A673 (cell line): Measurements from ENCODE around the gene ATXN7L2. TPM values are rescaled to one million over a fixed set of nuclear protein-coding genes. Genes with fewer than 3 reads are reported as not detected.
A peak's percentile ranks its signal among the peaks of the same experiment; 100 is the strongest.

ENCODE experiments used
- Bru-seq: library from RNA; stranded (reverse); fragments of 400-500 nt; gene quantifications from one replicate; lab custom pipeline; 2021; lab: Mats Ljungman, UMichigan
- BruChase-seq, 2 experiments: library from RNA; stranded (reverse); fragments of 400-500 nt; gene quantifications; one replicate each; lab custom pipeline; 2021; lab: Mats Ljungman, UMichigan
- BruUV-seq: library from RNA; stranded (reverse); fragments of 400-500 nt; replicated peaks from 2 replicates; lab custom pipeline; 2021; lab: Mats Ljungman, UMichigan
- CTCF ChIA-PET: fragments of 300-600 bp; sonication (Branson Sonifier 250); formaldehyde crosslinking; loops from one replicate; lab custom pipeline; 2022; ENCODE audit warnings: antibody characterized with exemption; lab: Charles Lee
- POLR2A ChIA-PET: fragments of 300-600 bp; sonication (Branson Sonifier 250); formaldehyde crosslinking; loops from one replicate; lab custom pipeline; 2022; ENCODE audit warnings: antibody characterized with exemption; ENCODE audit not compliant: low non-redundant PET; lab: Charles Lee
- DNase-seq: peaks from one replicate; pipeline ENCODE4 v3.0.0-alpha.2; 2015; ENCODE audit warnings: low spot score
- H3K27ac ChIP-seq: fragments of 200-600 bp; sonication (generic); 2 replicates; pipeline ENCODE4 v1.5.1; 2016; ENCODE audit warnings: mixed run types, low read depth, mild to moderate bottlenecking, mixed read lengths, antibody characterized with exemption, low read length; ENCODE audit not compliant: poor library complexity, severe bottlenecking
- H3K27me3 ChIP-seq: fragments of 200-600 bp; sonication (generic); replicated peaks from 2 replicates; pipeline ENCODE4 v1.6.1; 2017; ENCODE audit warnings: mixed run types, low read depth, mild to moderate bottlenecking, mixed read lengths, antibody characterized with exemption, low read length; ENCODE audit not compliant: insufficient read depth, poor library complexity
- H3K36me3 ChIP-seq: fragments of 200-600 bp; sonication (generic); 2 replicates; pipeline ENCODE4 v1.6.1; 2016; ENCODE audit warnings: mixed run types, mild to moderate bottlenecking, mixed read lengths, antibody characterized with exemption, low read length; ENCODE audit not compliant: insufficient read depth, poor library complexity, severe bottlenecking
- H3K4me1 ChIP-seq: fragments of 200-600 bp; sonication (generic); 2 replicates; pipeline ENCODE4 v1.6.1; 2017; ENCODE audit warnings: mixed run types, mild to moderate bottlenecking, mixed read lengths, antibody characterized with exemption, low read length; ENCODE audit not compliant: insufficient read depth, poor library complexity, severe bottlenecking
- H3K4me3 ChIP-seq: fragments of 200-600 bp; sonication (generic); 2 replicates; pipeline ENCODE4 v1.5.1; 2016; ENCODE audit warnings: low read depth, mixed run types, mild to moderate bottlenecking, mixed read lengths, low read length; ENCODE audit not compliant: poor library complexity, severe bottlenecking
- H3K9me3 ChIP-seq: fragments of 200-600 bp; sonication (generic); 2 replicates; pipeline ENCODE4 v1.6.1; 2016; ENCODE audit warnings: mixed run types, low read depth, mild to moderate bottlenecking, mixed read lengths, antibody characterized with exemption, low read length; ENCODE audit not compliant: poor library complexity, severe bottlenecking
- CTCF ChIP-seq: fragments of 300-800, 200-600 bp; sonication (generic); conservative IDR thresholded peaks from 2 replicates; pipeline ENCODE4 v1.5.1; 2017; ENCODE audit warnings: low read depth, mild to moderate bottlenecking, antibody characterized with exemption, low read length, moderate library complexity, mixed read lengths
- EZH2 ChIP-seq: fragments of 200-600 bp; sonication (generic); IDR thresholded peaks from 2 replicates; pipeline ENCODE4 v1.6.1; 2017; ENCODE audit warnings: borderline replicate concordance, low read depth, mild to moderate bottlenecking, mixed read lengths, antibody characterized with exemption, low read length; ENCODE audit not compliant: poor library complexity, severe bottlenecking
- intact Hi-C: fragments of 100-400 bp; cut with micrococcal nuclease; formaldehyde crosslinking; loops from one replicate; pipeline ENCODE4 v1.10.0; 2022; ENCODE audit not compliant: unreplicated experiment
- long read RNA-seq: library from polyadenylated mRNA; stranded (forward); transcript quantifications from one replicate; pipeline ENCODE4 v2.0.0, GENCODE V29; 2022
- total RNA-seq: library from RNA; stranded (reverse); gene quantifications from 2 replicates; pipeline ENCODE4 v1.2.3, GENCODE V29; 2021

ATXN7L2 gene
- total RNA-seq (11.0 and 16.3 TPM in 2 replicates), Bru-seq, nascent RNA (percentile 65 among the genes with signal in this experiment), BruChase-seq, experiment 1, labeled RNA remaining after a 2-hour chase (percentile 66 among the genes with signal in this experiment), BruChase-seq, experiment 2, labeled RNA remaining after a 6-hour chase (percentile 63 among the genes with signal in this experiment)
- long read RNA-seq, partial matches to known transcripts: 11 of 27 reads
- long read RNA-seq, other reads (novel, unspliced or antisense): 14 of 27 reads

- ChIA-PET POLR2A (no interaction called here), CTCF (interaction anchor here (0.6 kb wide), 1 partner anchor 46 kb away, joined by 5 read pairs; no protein-coding TSS in a partner anchor)
- Histone ChIP-seq H3K27me3 (peaks cover 9% of the 10 kb centered on the region), H3K36me3 (peaks cover 13% of the 10 kb centered on the region), H3K9me3 (no peaks in the 10 kb centered on the region), H3K4me1 (peaks cover 8% of the 10 kb centered on the region), H3K27ac (peak within 1 kb of the TSS; percentile 98), H3K4me3 (peak within 1 kb of the TSS; percentile 64)
- no TSS peak for BruUV-seq
- DNase-seq: peak; percentile 96
- TF ChIP-seq CTCF (no peak), EZH2 (no peak)
- intact Hi-C loops: no loop called here
These were observed at the start of gene ATXN7L2 for GRCh38 chr1:109483672-109484518. Gene ATXN7L2 (plus strand): TSS chr1:109483905. CDS start chr1:109483954, 49 bp downstream.

GRCh38 chr1:109434484-109434883 lies 49.2 kb upstream of the ATXN7L2 start:
- no peaks in the 10 kb centered on the region for H3K36me3 ChIP-seq
- POLR2A ChIA-PET: no interaction called here
- no TSS peak for BruUV-seq
- intact Hi-C loops: no loop called here
- H3K4me3 ChIP-seq: no peak overlapping the region
- H3K4me1 ChIP-seq: no peaks in the 10 kb centered on the region
- no peaks in the 10 kb centered on the region for H3K27me3 ChIP-seq
- DNase-seq: no peak
- TF ChIP-seq EZH2: no peak
- no peak for TF ChIP-seq CTCF
- CTCF ChIA-PET: no interaction called here
- H3K9me3 ChIP-seq: no peaks in the 10 kb centered on the region
- no peak overlapping the region for H3K27ac ChIP-seq

GRCh38 chr1:109438798-109439297 lies 44.9 kb upstream of the ATXN7L2 start:
- intact Hi-C loops: no loop called here
- no TSS peak for BruUV-seq
- Histone ChIP-seq H3K9me3 (no peaks in the 10 kb centered on the region), H3K36me3 (no peaks in the 10 kb centered on the region), H3K27ac (no peak overlapping the region), H3K4me3 (no peak overlapping the region), H3K4me1 (no peaks in the 10 kb centered on the region), H3K27me3 (peaks cover 31% of the 10 kb centered on the region)
- DNase-seq: no peak
- no peak for TF ChIP-seq EZH2
- TF ChIP-seq CTCF: no peak
- CTCF ChIA-PET: no interaction called here
- POLR2A ChIA-PET: no interaction called here
